Nephron (organoid): ENCODE measurements around the gene FAM227B.
A peak's percentile ranks its signal among the peaks of the same experiment; 100 is the strongest.
"Not testable (repeated sequence)": the region's sequence is repeated elsewhere in the genome, so short reads cannot be mapped to it uniquely, and the experiment has no call there.

Source experiments
- H3K27ac Mint-ChIP-seq, 3 experiments: 2 replicates each; pipeline ENCODE4 v1.8.0; 2020; ENCODE audit warnings: mixed read lengths in 3 of 3, mild to moderate bottlenecking in 2 of 3, moderate library complexity in 1 of 3
- H3K27me3 Mint-ChIP-seq: 2 replicates; pipeline ENCODE4 v1.8.0; 2021; ENCODE audit warnings: low read depth, mild to moderate bottlenecking, moderate library complexity, mixed read lengths
- H3K36me3 Mint-ChIP-seq: 2 replicates; pipeline ENCODE4 v1.8.0; 2020; ENCODE audit warnings: low read depth, mixed read lengths
- H3K4me1 Mint-ChIP-seq: 2 replicates; pipeline ENCODE4 v1.8.0; 2020; ENCODE audit warnings: mixed read lengths
- H3K4me3 Mint-ChIP-seq, 3 experiments: 2 replicates each; pipeline ENCODE4 v1.8.0; 2020; ENCODE audit warnings: mild to moderate bottlenecking in 3 of 3, mixed read lengths in 3 of 3, moderate library complexity in 2 of 3
- H3K9me3 Mint-ChIP-seq: 2 replicates; pipeline ENCODE4 v1.8.0; 2020; ENCODE audit warnings: mixed read lengths
- CTCF ChIP-seq, 3 experiments: fragments of 200-600 bp; sonication (generic); IDR thresholded peaks; one replicate each; pipeline ENCODE4 v1.5.0; 2021; ENCODE audit warnings: antibody characterized with exemption in 3 of 3; ENCODE audit not compliant: unreplicated experiment in 3 of 3

The FAM227B gene

GRCh38 chr15:49380912-49381311, 239.7 kb downstream of the FAM227B start:
- no peak overlapping the region for H3K27ac Mint-ChIP-seq
- no peaks in the 10 kb centered on the region for H3K36me3 Mint-ChIP-seq
- TF ChIP-seq CTCF (IDR thresholded peaks at IDR 0.05; ENCODE audit: unreplicated experiment in 3 of 3): no peak
- no peaks in the 10 kb centered on the region for H3K4me1 Mint-ChIP-seq
- H3K9me3 Mint-ChIP-seq: no peaks in the 10 kb centered on the region
- no peak overlapping the region for H3K4me3 Mint-ChIP-seq
- no peaks in the 10 kb centered on the region for H3K27me3 Mint-ChIP-seq

GRCh38 chr15:49379996-49380395, 240.6 kb downstream of the FAM227B start:
- H3K4me3 Mint-ChIP-seq: no peak overlapping the region
- no peak for TF ChIP-seq CTCF (IDR thresholded peaks at IDR 0.05; ENCODE audit: unreplicated experiment in 3 of 3)
- H3K36me3 Mint-ChIP-seq: no peaks in the 10 kb centered on the region
- no peaks in the 10 kb centered on the region for H3K4me1 Mint-ChIP-seq
- no peaks in the 10 kb centered on the region for H3K27me3 Mint-ChIP-seq
- no peaks in the 10 kb centered on the region for H3K9me3 Mint-ChIP-seq
- H3K27ac Mint-ChIP-seq: no peak overlapping the region

- H3K4me1 Mint-ChIP-seq: no peaks in the 10 kb centered on the region
- H3K27ac Mint-ChIP-seq: no peak overlapping the region
- no peak for TF ChIP-seq CTCF (IDR thresholded peaks at IDR 0.05; ENCODE audit: unreplicated experiment in 3 of 3)
- H3K27me3 Mint-ChIP-seq: no peaks in the 10 kb centered on the region
- H3K4me3 Mint-ChIP-seq: no peak overlapping the region
- no peaks in the 10 kb centered on the region for H3K36me3 Mint-ChIP-seq
- no peaks in the 10 kb centered on the region for H3K9me3 Mint-ChIP-seq
These were observed 248.3 kb downstream of the FAM227B start for GRCh38 chr15:49372366-49372765.

GRCh38 chr15:49370782-49371181, 249.8 kb downstream of the FAM227B start:
- H3K4me1 Mint-ChIP-seq: no peaks in the 10 kb centered on the region
- no peak overlapping the region for H3K27ac Mint-ChIP-seq
- H3K36me3 Mint-ChIP-seq: peaks cover 4% of the 10 kb centered on the region
- H3K4me3 Mint-ChIP-seq: no peak overlapping the region
- no peaks in the 10 kb centered on the region for H3K9me3 Mint-ChIP-seq
- peak in 2 of 3 experiments; percentile 14 to 18 for TF ChIP-seq CTCF (IDR thresholded peaks at IDR 0.05; ENCODE audit: unreplicated experiment in 3 of 3)
- no peaks in the 10 kb centered on the region for H3K27me3 Mint-ChIP-seq

- Mint-ChIP-seq H3K4me3 (no peak overlapping the region), H3K27me3 (no peaks in the 10 kb centered on the region), H3K36me3 (peaks cover 4% of the 10 kb centered on the region), H3K4me1 (no peaks in the 10 kb centered on the region), H3K27ac (no peak overlapping the region), H3K9me3 (peaks cover 11% of the 10 kb centered on the region)
- TF ChIP-seq CTCF (IDR thresholded peaks at IDR 0.05; ENCODE audit: unreplicated experiment in 3 of 3): no peak
These were observed 254.1 kb downstream of the FAM227B start for GRCh38 chr15:49366496-49366895.

- Mint-ChIP-seq H3K9me3 (peaks cover 17% of the 10 kb centered on the region), H3K27ac (no peak overlapping the region), H3K4me1 (no peaks in the 10 kb centered on the region), H3K36me3 (peaks cover 6% of the 10 kb centered on the region), H3K27me3 (no peaks in the 10 kb centered on the region), H3K4me3 (no peak overlapping the region)
- TF ChIP-seq CTCF (IDR thresholded peaks at IDR 0.05; ENCODE audit: unreplicated experiment in 3 of 3): no peak
These were observed 259.2 kb downstream of the FAM227B start for GRCh38 chr15:49361370-49361769.

- H3K4me1 Mint-ChIP-seq, H3K27ac Mint-ChIP-seq, H3K27me3 Mint-ChIP-seq, H3K4me3 Mint-ChIP-seq: not testable (repeated sequence)
- Mint-ChIP-seq H3K36me3 (peaks cover 15% of the 10 kb centered on the region), H3K9me3 (peaks cover 24% of the 10 kb centered on the region)
These were observed 266.2 kb downstream of the FAM227B start for GRCh38 chr15:49354439-49354838.
